AG04449 (cell line): Measurements from ENCODE around the gene ARHGEF40.

Experiments used
- CTCF ChIA-PET: fragments of 350-600 bp; formaldehyde crosslinking; extraction: SDS; loops from one replicate; lab custom pipeline; 2021; ENCODE audit warnings: antibody characterized with exemption; lab: Yijun Ruan, JAX
- POLR2A ChIA-PET: fragments of 400-600, 350-600 bp; formaldehyde crosslinking; extraction: SDS; loops from one replicate; lab custom pipeline; 2020; ENCODE audit warnings: antibody characterized with exemption, inconsistent platforms; lab: Yijun Ruan, JAX
- DNase-seq: peaks from one replicate; pipeline ENCODE4 v3.0.0-alpha.2; 2010; ENCODE audit warnings: low read depth, low spot score
- H3K4me3 ChIP-seq: 2 replicates; pipeline ENCODE4 v1.5.1; 2011; ENCODE audit warnings: low read depth, mild to moderate bottlenecking, control low read depth, low read length
- TF ChIP-seq, protein P1 (sequence below): IDR thresholded peaks from one replicate; pipeline ENCODE4 v1.5.1; 2011; ENCODE audit warnings: mild to moderate bottlenecking, moderate library complexity, low read length, control low read depth, inconsistent platforms; ENCODE audit not compliant: insufficient read depth; ENCODE audit errors: missing control alignments

ARHGEF40 gene

DNA sequence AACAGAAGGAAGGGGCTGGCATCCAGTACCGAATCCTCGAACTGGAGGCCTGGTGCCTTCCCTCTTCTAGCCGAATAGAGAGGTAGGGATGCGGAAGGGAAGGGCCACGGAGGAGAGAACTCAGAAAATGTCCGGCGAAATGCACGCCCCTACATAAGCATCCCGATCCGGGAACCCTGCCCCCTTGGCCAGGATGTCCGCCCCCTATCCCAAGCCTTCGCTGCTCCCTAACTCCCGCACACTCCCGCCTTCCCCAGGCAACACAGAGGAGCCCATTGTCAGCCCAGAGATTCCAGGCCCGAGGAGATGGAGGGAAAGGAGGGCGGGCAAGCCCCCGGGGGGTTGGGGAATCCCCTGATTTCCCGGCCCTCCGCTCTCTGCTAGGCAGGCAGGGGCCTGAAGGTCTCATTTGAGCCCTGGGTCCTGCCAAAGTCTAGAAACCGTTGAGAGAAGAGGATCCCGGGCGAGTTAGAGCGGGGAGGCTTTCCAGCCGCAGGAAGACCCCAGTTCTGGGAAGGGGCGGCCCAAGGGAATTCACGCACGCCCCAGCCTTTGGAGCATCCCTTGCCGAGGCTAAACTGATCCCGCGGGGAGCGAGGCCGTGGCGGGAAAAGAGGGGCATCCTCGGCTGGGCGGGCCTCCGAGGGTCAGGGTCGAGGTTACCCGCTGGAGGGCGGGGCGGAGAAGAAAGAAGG is 569 bp upstream of the ARHGEF40 start:
- TF ChIP-seq, protein P1, sequence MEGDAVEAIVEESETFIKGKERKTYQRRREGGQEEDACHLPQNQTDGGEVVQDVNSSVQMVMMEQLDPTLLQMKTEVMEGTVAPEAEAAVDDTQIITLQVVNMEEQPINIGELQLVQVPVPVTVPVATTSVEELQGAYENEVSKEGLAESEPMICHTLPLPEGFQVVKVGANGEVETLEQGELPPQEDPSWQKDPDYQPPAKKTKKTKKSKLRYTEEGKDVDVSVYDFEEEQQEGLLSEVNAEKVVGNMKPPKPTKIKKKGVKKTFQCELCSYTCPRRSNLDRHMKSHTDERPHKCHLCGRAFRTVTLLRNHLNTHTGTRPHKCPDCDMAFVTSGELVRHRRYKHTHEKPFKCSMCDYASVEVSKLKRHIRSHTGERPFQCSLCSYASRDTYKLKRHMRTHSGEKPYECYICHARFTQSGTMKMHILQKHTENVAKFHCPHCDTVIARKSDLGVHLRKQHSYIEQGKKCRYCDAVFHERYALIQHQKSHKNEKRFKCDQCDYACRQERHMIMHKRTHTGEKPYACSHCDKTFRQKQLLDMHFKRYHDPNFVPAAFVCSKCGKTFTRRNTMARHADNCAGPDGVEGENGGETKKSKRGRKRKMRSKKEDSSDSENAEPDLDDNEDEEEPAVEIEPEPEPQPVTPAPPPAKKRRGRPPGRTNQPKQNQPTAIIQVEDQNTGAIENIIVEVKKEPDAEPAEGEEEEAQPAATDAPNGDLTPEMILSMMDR: no peak
- ChIA-PET POLR2A (interaction anchor here (1.8 to 2.7 kb wide), 5 partner anchors 10 to 26 kb away, joined by 4 to 42 read pairs (median 10); no protein-coding TSS in a partner anchor), CTCF (interaction anchor here (1.0 to 9.6 kb wide), 23 partner anchors 8 to 654 kb away, joined by 3 to 300 read pairs (median 19); partner anchors contain the start of genes TMEM253, TPPP2 and ZNF219)
- DNase-seq: no peak
- peak overlapping the region; percentile 81 for H3K4me3 ChIP-seq

DNA sequence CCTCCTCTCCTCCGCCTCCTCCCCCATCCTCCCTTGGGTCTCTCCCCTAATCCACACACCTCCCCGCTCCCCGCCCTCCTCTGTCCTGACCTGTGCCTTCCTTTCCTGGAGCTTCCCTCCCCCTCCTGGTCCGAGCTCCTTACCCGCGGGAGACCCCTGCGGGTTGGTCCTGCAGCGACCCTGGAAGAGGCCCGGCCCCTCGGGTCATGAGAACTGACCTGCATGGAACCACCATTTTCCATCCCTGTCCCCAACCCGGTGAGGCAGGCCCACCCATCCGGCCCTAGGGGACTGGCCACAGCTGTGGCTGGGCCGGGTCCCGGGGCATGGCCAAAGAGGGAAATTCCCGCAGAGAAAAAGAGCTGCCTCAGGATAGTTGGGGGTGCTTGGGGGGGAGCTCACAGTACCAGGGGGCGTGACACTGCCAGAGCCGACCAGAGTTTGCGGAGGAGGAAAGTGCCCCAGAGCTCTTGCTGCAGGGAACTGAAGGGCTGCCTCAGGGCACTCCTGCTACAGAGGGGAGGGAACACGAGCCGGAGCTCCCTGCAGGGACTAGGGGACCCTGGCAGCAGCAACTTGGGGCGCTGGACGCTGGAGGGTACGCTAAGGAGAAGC is 613 bp downstream of the ARHGEF40 start:
- TF ChIP-seq, protein P1: no peak
- H3K4me3 ChIP-seq: peak overlapping the region; percentile 81
- ChIA-PET CTCF (interaction anchor here (0.6 to 6.6 kb wide), 17 partner anchors 9 to 655 kb away, joined by 3 to 164 read pairs (median 5); partner anchors contain the start of gene TMEM253), POLR2A (interaction anchor here (0.6 to 3.6 kb wide), 16 partner anchors 7 to 616 kb away, joined by 3 to 42 read pairs (median 8); partner anchors contain the start of genes APEX1, METTL3, OSGEP and TMEM253)
- DNase-seq: no peak

DNA sequence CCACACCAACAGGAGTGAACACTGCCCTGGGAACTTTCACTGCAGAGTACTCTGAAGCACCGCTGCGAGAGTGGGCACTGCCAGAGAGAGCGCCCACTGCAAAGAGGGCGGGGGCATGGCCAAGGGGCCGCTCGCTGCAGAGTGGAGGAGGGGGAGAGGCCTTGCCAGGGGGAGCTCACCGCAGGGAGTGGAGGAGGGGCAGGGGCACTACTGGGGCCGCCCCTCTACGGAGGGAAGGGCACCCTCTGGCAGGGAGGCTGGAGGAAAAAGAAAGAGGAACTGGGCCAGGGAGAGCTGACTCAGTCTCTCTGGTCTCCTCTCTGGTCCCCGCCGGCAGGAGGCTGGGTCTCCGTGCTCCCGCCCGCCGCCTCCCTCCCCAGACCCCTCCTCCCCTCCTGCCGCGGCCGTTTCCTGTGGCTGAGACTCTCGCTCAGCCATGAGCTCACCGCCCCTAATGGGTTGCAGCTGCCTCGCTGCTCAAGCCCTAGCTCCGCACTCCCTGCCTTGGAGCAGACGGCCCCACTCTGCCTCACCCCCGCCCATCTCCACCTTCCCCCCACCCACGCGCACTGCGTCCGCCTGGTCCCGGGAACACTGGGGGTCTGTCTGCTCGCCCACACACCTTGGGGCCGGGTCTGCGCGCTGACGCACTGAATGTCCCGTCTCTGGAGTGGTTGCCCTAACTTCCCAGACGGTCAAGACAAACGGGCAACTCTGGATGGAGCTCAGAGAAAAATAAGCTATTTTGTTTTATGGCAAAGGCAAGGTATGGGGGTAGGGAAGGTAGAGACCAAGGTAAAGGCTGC is 1.3 kb downstream of the ARHGEF40 start:
- ChIA-PET CTCF (interaction anchor here (0.7 to 6.6 kb wide), 15 partner anchors 10 to 388 kb away, joined by 3 to 164 read pairs (median 7); partner anchors contain the start of gene TMEM253), POLR2A (interaction anchor here (0.6 to 3.6 kb wide), 21 partner anchors 8 to 728 kb away, joined by 3 to 42 read pairs (median 5); partner anchors contain the start of genes APEX1, METTL3, OSGEP and PARP2)
- H3K4me3 ChIP-seq: peak overlapping the region; percentile 81
- TF ChIP-seq, protein P1: no peak
- DNase-seq: no peak

DNA sequence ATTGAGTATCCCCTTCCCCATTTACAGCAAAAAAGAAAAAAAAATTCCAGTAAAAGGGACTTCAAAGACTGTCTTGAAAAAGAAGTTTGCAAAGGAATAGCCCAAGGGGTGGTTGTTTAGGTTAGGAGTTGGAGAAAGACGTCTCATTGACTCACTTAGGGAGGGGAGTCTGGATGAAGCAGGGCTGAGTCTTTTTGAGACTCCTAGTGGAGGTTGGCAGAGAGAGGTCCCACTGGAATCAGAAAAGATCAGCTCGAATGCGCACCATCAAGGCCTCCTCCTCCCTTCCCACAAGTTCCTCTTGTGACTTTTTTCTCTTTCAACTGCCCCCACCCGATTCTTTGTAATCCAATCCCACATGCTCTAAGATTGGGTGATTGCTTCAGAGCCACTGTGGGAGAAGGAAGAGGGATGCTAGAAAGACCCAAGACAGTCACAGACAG is 1.9 kb downstream of the ARHGEF40 start:
- TF ChIP-seq, protein P1: peak; percentile 4
- ChIA-PET POLR2A (interaction anchor here (0.6 to 3.6 kb wide), 16 partner anchors 8 to 729 kb away, joined by 3 to 42 read pairs (median 6); partner anchors contain the start of genes APEX1, OSGEP, PARP2 and TMEM253), CTCF (interaction anchor here (1.3 to 6.6 kb wide), 10 partner anchors 11 to 61 kb away, joined by 3 to 164 read pairs (median 26); partner anchors contain the start of gene TMEM253)
- peak overlapping the region; percentile 81 for H3K4me3 ChIP-seq
- no peak for DNase-seq

DNA sequence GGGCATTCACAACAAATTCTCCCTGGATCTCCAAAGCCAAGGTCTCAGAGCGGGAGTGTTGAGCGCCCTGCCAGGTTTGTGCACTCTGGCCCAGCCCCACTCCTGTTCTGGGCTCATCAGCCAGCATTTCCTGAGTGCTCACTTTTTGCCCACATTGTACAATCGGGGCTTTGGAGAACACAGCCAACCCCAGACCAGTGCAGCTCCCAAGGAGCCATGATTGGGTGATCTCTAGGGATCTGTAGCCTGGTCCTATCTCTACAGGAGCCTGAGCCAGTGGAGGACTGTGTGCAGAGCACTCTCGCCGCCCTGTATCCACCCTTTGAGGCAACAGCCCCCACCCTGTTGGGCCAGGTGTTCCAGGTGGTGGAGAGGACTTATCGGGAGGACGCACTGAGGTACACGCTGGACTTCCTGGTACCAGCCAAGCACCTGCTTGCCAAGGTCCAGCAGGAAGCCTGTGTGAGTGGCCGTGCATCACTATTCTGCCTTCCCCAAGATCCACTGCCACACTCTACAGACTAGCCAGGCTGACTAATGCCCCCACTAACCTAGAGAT is 2.8 kb downstream of the ARHGEF40 start:
- H3K4me3 ChIP-seq: no peak overlapping the region
- ChIA-PET CTCF (interaction anchor here (0.9 to 6.6 kb wide), 8 partner anchors 11 to 102 kb away, joined by 3 to 164 read pairs (median 42); no protein-coding TSS in a partner anchor), POLR2A (interaction anchor here (1.6 to 3.6 kb wide), 5 partner anchors 11 to 31 kb away, joined by 8 to 42 read pairs (median 16); no protein-coding TSS in a partner anchor)
- DNase-seq: no peak
- TF ChIP-seq, protein P1: no peak
